ENCODE data around the gene GGA1. TPM values are rescaled to one million over a fixed set of nuclear protein-coding genes. Genes with fewer than 3 reads are reported as not detected.

Gene GGA1
- total and polyA plus RNA-seq, 9 of the 15 experiments (the other 6 are each of a cell fraction or from before 2014, with no cell fraction given): 1.5 to 69.5 (median 31.6) TPM

GRCh38 chr22:37568448-37569008, 40.1 kb upstream of the GGA1 start:
- Histone ChIP-seq H3K9me3 (replicated peaks; ENCODE audit: control insufficient read depth, insufficient read depth, low read depth, low read length) (no peaks in the 10 kb centered on the region), H4K20me1 (replicated peaks; ENCODE audit: control insufficient read depth, insufficient read depth, low read length) (peaks cover 56% of the 10 kb centered on the region), H3K4me2 (ENCODE audit: insufficient read depth, low read length) (no peak overlapping the region), H3K36me3 (ENCODE audit: control insufficient read depth, insufficient read depth, low read length) (peaks cover 44% of the 10 kb centered on the region; the same call in 2 of the 3 replicates), H3K27ac (ENCODE audit: extremely low read depth, low read depth, low read length) (no peak overlapping the region), H3K79me2 (ENCODE audit: control insufficient read depth, insufficient read depth, low read length) (peaks cover 37% of the 10 kb centered on the region), H3K9ac (ENCODE audit: insufficient read depth in 1 of 2, low read depth in 2 of 2, low read length in 2 of 2) (no peak overlapping the region), H2AFZ (ENCODE audit: low read depth, low read length) (no peak overlapping the region), H3K27me3 (ENCODE audit: control insufficient read depth in 2 of 2, insufficient read depth in 2 of 2, low read length in 2 of 2) (no peaks in the 10 kb centered on the region), H3K4me1 (replicated peaks in 1 of 2; ENCODE audit: control insufficient read depth in 2 of 2, insufficient read depth in 2 of 2, low read length in 2 of 2) (peaks cover 13 to 41% of the 10 kb centered on the region in 2 experiments; a peak in 4 of 5 replicates), H3K4me3 (no peak overlapping the region), H3K9me1 (ENCODE audit: control insufficient read depth, insufficient read depth, low read length) (peaks cover 8% of the 10 kb centered on the region)
- in situ Hi-C loops (cut with MboI) (no loop called here), intact Hi-C loops (cut with micrococcal nuclease) (no loop called here)
- CTCF ChIA-PET (ENCODE audit: low intra/inter-chr PET ratio): no interaction called here
- BruUV-seq (replicated peaks): no TSS peak
- FAIRE-seq: no peak
- no peak for DNase-seq (ENCODE audit: extremely low read depth in 1 of 4, low spot score in 3 of 4)
- peak; percentile 9 for ATAC-seq
- POLR2A ChIA-PET: interaction anchor here (0.5 to 1.9 kb wide), 10 partner anchors 17 to 612 kb away, joined by 3 to 11 read pairs (median 4); no protein-coding TSS in a partner anchor
- 87% methylated on average over 4 of the region's 14 CpGs for WGBS (ENCODE audit: insufficient coverage, low coverage, missing lambda C conversion rate)
- TF ChIP-seq ZBTB11 (CRISPR knock-in tag; IDR thresholded peaks at IDR 0.05): no peak
- TF ChIP-seq ZNF175 (CRISPR knock-in tag; IDR thresholded peaks at IDR 0.05; ENCODE audit: low read depth): no peak
- no peak for TF ChIP-seq ZBTB5 (IDR thresholded peaks at IDR 0.05)
- TF ChIP-seq SAP30 (IDR thresholded peaks at IDR 0.05; ENCODE audit: borderline replicate concordance, insufficient read depth, low read depth, low read length, poor library complexity, severe bottlenecking): no peak
- TF ChIP-seq POLR2G (IDR thresholded peaks at IDR 0.05; ENCODE audit: low read depth, low read length): peak; percentile 81
- no peak for TF ChIP-seq PHB (CRISPR knock-in tag; IDR thresholded peaks at IDR 0.05)
- no peak for TF ChIP-seq SRSF9 (IDR thresholded peaks at IDR 0.05; ENCODE audit: borderline replicate concordance, low read depth, low read length)
- no peak for TF ChIP-seq HMBOX1 (IDR thresholded peaks at IDR 0.05)
- no peak for TF ChIP-seq CBX5 (IDR thresholded peaks at IDR 0.05; ENCODE audit: borderline replicate concordance, low read depth)
- 0 out of 2 replicates have a peak, but pooled peaks have one; percentile 18 for TF ChIP-seq POLR2AphosphoS5 (IDR thresholded peaks at IDR 0.05; ENCODE audit: control insufficient read depth, insufficient read depth, low read depth, low read length)
- no peak for TF ChIP-seq NCOA2 (IDR thresholded peaks at IDR 0.05; ENCODE audit: partially characterized antibody in 2 of 2)
- no peak for TF ChIP-seq RBM25 (IDR thresholded peaks at IDR 0.05; ENCODE audit: low read depth, low read length, severe bottlenecking)
- no peak for TF ChIP-seq SNAPC5 (CRISPR knock-in tag; IDR thresholded peaks at IDR 0.05)

Data from K562 (cell line).